Activated naive CD4-positive, alpha-beta T cell treated with anti-CD3 and anti-CD28 coated beads, Interleukin-2, amount 50 U/mL, for 72 hours (primary cell): Measurements from ENCODE around the gene FREM1. TPM values are rescaled to one million over a fixed set of nuclear protein-coding genes. Genes with fewer than 3 reads are reported as not detected.

Experiments
- ATAC-seq, 2 donors: fragments of 150-1000 bp; cut with Tn5 transposase; 2 replicates each; pipeline ENCODE4 v1.10.0; 2021; ENCODE audit warnings: mild to moderate bottlenecking in 2 of 2, moderate library complexity in 2 of 2
- DNase-seq, 2 donors: peaks; one replicate each; pipeline ENCODE4 v3.0.0; 2021 to 2022; ENCODE audit warnings: low spot score in 2 of 2
- H3K27ac Mint-ChIP-seq, 2 donors: one replicate each; pipeline ENCODE4 v1.8.0; 2022; ENCODE audit warnings: mild to moderate bottlenecking in 2 of 2, mixed read lengths in 2 of 2
- H3K36me3 Mint-ChIP-seq, 2 donors: one replicate each; pipeline ENCODE4 v1.8.0; 2022; ENCODE audit warnings: mixed read lengths in 2 of 2
- H3K9me3 Mint-ChIP-seq, 2 donors: one replicate each; pipeline ENCODE4 v1.8.0; 2022; ENCODE audit warnings: mixed read lengths in 2 of 2
- total RNA-seq, 2 donors: library from RNA; stranded (reverse); gene quantifications; one replicate each; pipeline ENCODE4 v1.2.3, GENCODE V29; 2022

FREM1 gene
- total RNA-seq, 2 donors from 2014 or later: 0.23 TPM; not detected in 1

DNA sequence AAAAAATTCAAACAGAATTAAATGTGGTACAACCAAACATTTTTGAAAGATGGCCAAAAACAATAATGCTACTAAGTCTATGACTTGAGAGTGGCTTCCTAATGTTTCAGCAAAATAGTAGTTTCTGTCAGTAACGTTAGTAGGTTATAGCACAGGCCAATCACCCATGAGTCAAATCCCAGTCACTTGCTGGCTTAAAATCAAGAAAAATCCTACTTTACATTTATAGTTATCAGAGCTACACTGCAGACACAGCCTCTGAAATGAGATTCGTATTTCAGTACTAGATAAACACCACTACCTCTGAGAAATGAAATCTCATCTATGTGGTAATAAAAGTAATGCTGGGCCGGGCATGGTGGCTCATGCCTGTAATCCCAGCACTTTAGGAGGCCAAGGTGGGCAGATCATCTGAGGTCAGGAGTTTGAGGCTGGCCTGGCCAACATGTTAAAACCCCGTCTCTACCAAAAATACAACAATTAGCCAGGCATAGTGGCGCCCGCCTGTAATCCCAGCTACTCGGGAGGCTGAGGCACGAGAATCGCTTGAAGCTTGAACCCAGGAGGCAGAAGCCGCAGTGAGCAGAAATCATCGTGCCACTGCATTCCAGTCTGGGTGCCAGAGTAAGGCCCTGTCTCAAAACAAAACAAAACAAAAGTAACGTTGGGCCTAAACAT lies 223.0 kb downstream of the FREM1 start:
- Mint-ChIP-seq H3K9me3 (no peaks in the 10 kb centered on the region), H3K27ac (no peak overlapping the region), H3K36me3 (peaks cover 20 to 31% of the 10 kb centered on the region in 2 donors)
- ATAC-seq: no peak
- DNase-seq: no peak

DNA sequence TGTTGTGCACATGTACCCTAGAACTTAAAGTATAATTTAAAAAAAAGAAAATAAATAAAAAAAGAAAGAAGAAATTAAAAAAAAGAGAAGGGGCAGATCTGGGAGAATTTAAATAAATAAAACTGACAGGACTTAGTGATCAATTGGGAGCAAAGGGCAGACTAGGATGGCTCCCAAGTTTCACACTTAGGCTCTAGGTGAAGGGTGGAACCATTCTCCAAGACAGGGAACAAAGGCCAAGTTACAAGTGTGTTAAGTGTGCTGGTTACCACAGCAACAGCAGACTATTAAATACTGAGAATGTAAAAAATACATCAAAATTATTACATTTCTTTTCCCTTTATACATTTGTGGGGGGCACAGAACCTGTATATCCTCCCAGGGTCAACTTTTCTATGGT lies 224.1 kb downstream of the FREM1 start:
- DNase-seq (no peak), ATAC-seq (no peak)
- peaks cover 28 to 31% of the 10 kb centered on the region in 2 donors for H3K36me3 Mint-ChIP-seq
- no peak overlapping the region for H3K27ac Mint-ChIP-seq
- no peaks in the 10 kb centered on the region for H3K9me3 Mint-ChIP-seq

Other genes starting within 250 kb of the FREM1 start
- gene ZDHHC21, start 217.0 kb downstream of the FREM1 start, total RNA-seq: 1 to 10 TPM; 4.0 to 7.9 TPM
- not detected for gene CER1, start 187.7 kb downstream of the FREM1 start, total RNA-seq